Stomach (tissue), 9 donors: ENCODE data around the gene KIF11. TPM values are rescaled to one million over a fixed set of nuclear protein-coding genes. Genes with fewer than 3 reads are reported as not detected.

ENCODE experiments used
- DNase-seq, 2 donors: peaks; one replicate each; pipeline versions ENCODE4 v3.0.0 to v3.0.0-alpha.2; 2013 to 2019
- H3K27ac ChIP-seq, 5 donors: fragments of 200-600 bp in 4 of 5; sonication (generic) in 4 of 5; one replicate each; pipeline ENCODE4 v1.5.1; 2013 to 2019; ENCODE audit warnings: mild to moderate bottlenecking in 1 of 5, moderate library complexity in 1 of 5
- H3K27me3 ChIP-seq, 3 donors: fragments of 200-600 bp; sonication (generic); one replicate each; pipeline ENCODE4 v1.5.1; 2017 to 2019; ENCODE audit warnings: mixed run types in 1 of 3
- H3K36me3 ChIP-seq, 4 donors: fragments of 200-600 bp; sonication (generic); 1 replicate in 3 of 4; 2 replicates in 1 of 4; pipeline ENCODE4 v1.5.1; 2016 to 2019
- H3K4me1 ChIP-seq, 4 donors: fragments of 200-600 bp; sonication (generic); one replicate each; pipeline ENCODE4 v1.5.1; 2016 to 2019
- H3K4me3 ChIP-seq, 4 donors: fragments of 200-600 bp; sonication (generic) in 3 of 4; one replicate each; pipeline ENCODE4 v1.5.1; 2016 to 2019; ENCODE audit warnings: mild to moderate bottlenecking in 1 of 4
- H3K9me3 ChIP-seq, 4 donors: fragments of 200-600 bp; sonication (generic); one replicate each; pipeline ENCODE4 v1.5.1; 2016 to 2019
- CTCF ChIP-seq, 7 experiments: fragments of 450-650 bp in 4 of 7; fragments of 200-600 bp in 3 of 7; sonication (generic) in 3 of 7; IDR thresholded peaks; one replicate each; pipeline ENCODE4 v1.5.1; 2016 to 2019; ENCODE audit warnings: antibody characterized with exemption in 7 of 7, control low read depth in 2 of 7, mild to moderate bottlenecking in 1 of 7
- EP300 ChIP-seq: sonication (generic); formaldehyde crosslinking; IDR thresholded peaks from one replicate; pipeline ENCODE4 v1.6.1; 2017; ENCODE audit warnings: antibody characterized with exemption
- POLR2A ChIP-seq, 4 donors: fragments of 450-650 bp; IDR thresholded peaks; one replicate each; pipeline ENCODE4 v1.6.1; 2016; ENCODE audit warnings: antibody characterized with exemption in 4 of 4, control low read depth in 2 of 4, mild to moderate bottlenecking in 1 of 4, moderate library complexity in 1 of 4
- POLR2AphosphoS5 ChIP-seq, 3 donors: sonication (generic); formaldehyde crosslinking; IDR thresholded peaks; one replicate each; pipeline ENCODE4 v1.6.1; 2016; ENCODE audit warnings: antibody characterized with exemption in 3 of 3
- WGBS, 5 donors: extraction: QIAGEN DNeasy Blood & Tissue Kit in 3 of 5; methylation state at CpG; one replicate each; pipeline versions ENCODE4 v1.1.5 to v1.1.7; 2013 to 2018; 5-methylcytosine and 5-hydroxymethylcytosine counted together
- intact Hi-C: fragments of 100-400 bp; cut with DNase I; formaldehyde crosslinking; loops from one replicate; pipeline ENCODE4 v1.15.1; 2023; ENCODE audit warnings: low total_unique reads
- polyA plus RNA-seq, 3 donors: library from polyadenylated mRNA; stranded (reverse); fragments of 200-250 nt; gene quantifications; one replicate each; pipeline ENCODE4 v1.2.3, GENCODE V29; 2013
- total RNA-seq, 5 donors: library from RNA; depleted of rRNA; stranded (reverse); fragments of >200 nt; gene quantifications; one replicate each; pipeline versions ENCODE4 v1.1.0 to v1.2.3, GENCODE V29; 2014 to 2016
- donor health status: healthy with polysubstance abuse.
- donor health status: Bipolar disorder and iron deficiency.
- donor health status: healthy.

Gene KIF11
- total and polyA plus RNA-seq, 8 donors: 1.1 to 8.3 (median 2.5) TPM

GRCh38 chr10:92692697-92693533 is 100.0 kb downstream of the KIF11 start:
- intact Hi-C loops: no loop called here
- peak overlapping the region in 1 of 5 donors; percentile 83 for H3K27ac ChIP-seq
- DNase-seq: no peak
- no peaks in the 10 kb centered on the region for H3K36me3 ChIP-seq
- H3K4me1 ChIP-seq: peaks cover 0 to 59% (median 39%) of the 10 kb centered on the region in 4 donors
- TF ChIP-seq POLR2AphosphoS5 (IDR thresholded peaks at IDR 0.05) (no peak), POLR2A (IDR thresholded peaks at IDR 0.05) (no peak), CTCF (IDR thresholded peaks at IDR 0.05) (no peak), EP300 (no peak)
- WGBS, 5 donors: 27 to 41% (median 33%) methylated on average over 7 of the region's 7 CpGs
- H3K4me3 ChIP-seq: peak overlapping the region; percentile 14 to 88 (median 66)
- H3K27me3 ChIP-seq: peaks cover 0 to 63% (median 33%) of the 10 kb centered on the region in 3 donors
- no peaks in the 10 kb centered on the region for H3K9me3 ChIP-seq

- Histone ChIP-seq H3K27ac (no peak overlapping the region), H3K27me3 (peaks cover 0 to 66% (median 33%) of the 10 kb centered on the region in 3 donors), H3K4me3 (no peak overlapping the region), H3K9me3 (no peaks in the 10 kb centered on the region), H3K36me3 (no peaks in the 10 kb centered on the region), H3K4me1 (peaks cover 0 to 58% (median 38%) of the 10 kb centered on the region in 4 donors)
- intact Hi-C loops: no loop called here
- TF ChIP-seq POLR2A (IDR thresholded peaks at IDR 0.05) (no peak), EP300 (no peak), CTCF (IDR thresholded peaks at IDR 0.05) (no peak), POLR2AphosphoS5 (IDR thresholded peaks at IDR 0.05) (no peak)
- DNase-seq: no peak
- WGBS, 5 donors: 59 to 75% (median 67%) methylated on average over 1 of the region's 1 CpG
These were observed 100.6 kb downstream of the KIF11 start for GRCh38 chr10:92693534-92693893.

GRCh38 chr10:92695679-92696605 is 103.0 kb downstream of the KIF11 start:
- H3K27me3 ChIP-seq: peaks cover 0 to 65% (median 28%) of the 10 kb centered on the region in 3 donors
- intact Hi-C loops: no loop called here
- no peaks in the 10 kb centered on the region for H3K36me3 ChIP-seq
- peak in 1 of 2 donors; percentile 73 for DNase-seq
- H3K27ac ChIP-seq: peak overlapping the region in 1 of 5 donors; percentile 38
- H3K4me1 ChIP-seq: peaks cover 6 to 53% (median 34%) of the 10 kb centered on the region in 4 donors
- TF ChIP-seq EP300 (no peak), POLR2A (IDR thresholded peaks at IDR 0.05) (no peak)
- H3K4me3 ChIP-seq: peak overlapping the region; percentile 17 to 33 (median 22)
- WGBS, 5 donors: 38 to 64% (median 44%) methylated on average over 25 to 61 of the region's 61 CpGs
- no peaks in the 10 kb centered on the region for H3K9me3 ChIP-seq

GRCh38 chr10:92696606-92697383 is 103.9 kb downstream of the KIF11 start:
- H3K4me1 ChIP-seq: peaks cover 6 to 52% (median 32%) of the 10 kb centered on the region in 4 donors
- no peak overlapping the region for H3K4me3 ChIP-seq
- H3K9me3 ChIP-seq: no peaks in the 10 kb centered on the region
- peak overlapping the region in 1 of 5 donors; percentile 2 for H3K27ac ChIP-seq
- no peak for DNase-seq
- H3K36me3 ChIP-seq: no peaks in the 10 kb centered on the region
- 72 to 81% (median 76%) methylated on average over 7 of the region's 7 CpGs for WGBS, 5 donors
- peaks cover 0 to 58% (median 25%) of the 10 kb centered on the region in 3 donors for H3K27me3 ChIP-seq
- intact Hi-C loops: no loop called here
- TF ChIP-seq EP300 (no peak), POLR2A (IDR thresholded peaks at IDR 0.05) (no peak), POLR2AphosphoS5 (IDR thresholded peaks at IDR 0.05) (no peak), CTCF (IDR thresholded peaks at IDR 0.05) (no peak)
